Muscle layer of duodenum (tissue), 2 donors: Measurements from ENCODE around the gene DLG1.

Source experiments
- H3K27ac ChIP-seq: one replicate; pipeline ENCODE4 v1.7.0; 2013; ENCODE audit warnings: mild to moderate bottlenecking, low read length
- H3K27me3 ChIP-seq: one replicate; pipeline ENCODE4 v1.7.0; 2013; ENCODE audit warnings: low read depth, mild to moderate bottlenecking, control low read depth, low read length
- H3K36me3 ChIP-seq, 2 donors: one replicate each; pipeline ENCODE4 v1.7.0; 2013; ENCODE audit warnings: low read length in 2 of 2, control low read depth in 1 of 2, mild to moderate bottlenecking in 1 of 2; ENCODE audit not compliant: insufficient read depth in 2 of 2, control insufficient read depth in 1 of 2
- H3K4me1 ChIP-seq, 2 donors: one replicate each; pipeline ENCODE4 v1.7.0; 2013; ENCODE audit warnings: low read length in 2 of 2, mild to moderate bottlenecking in 2 of 2, control low read depth in 1 of 2, moderate library complexity in 1 of 2; ENCODE audit not compliant: insufficient read depth in 2 of 2, control insufficient read depth in 1 of 2
- H3K4me3 ChIP-seq, 2 donors: one replicate each; pipeline ENCODE4 v1.7.0; 2013; ENCODE audit warnings: low read length in 2 of 2, low read depth in 1 of 2, mild to moderate bottlenecking in 1 of 2
- H3K9me3 ChIP-seq, 2 donors: one replicate each; pipeline ENCODE4 v1.7.0; 2013; ENCODE audit warnings: low read length in 2 of 2, control low read depth in 1 of 2, mild to moderate bottlenecking in 1 of 2; ENCODE audit not compliant: control insufficient read depth in 1 of 2
- donor health status: healthy.

The DLG1 gene

GRCh38 chr3:197241173-197241572 lies 57.2 kb downstream of the DLG1 start:
- Histone ChIP-seq H3K36me3 (peaks cover 5 to 13% of the 10 kb centered on the region in 2 donors), H3K27ac (no peak overlapping the region), H3K9me3 (peaks cover 10 to 15% of the 10 kb centered on the region in 2 donors), H3K27me3 (no peaks in the 10 kb centered on the region), H3K4me1 (no peaks in the 10 kb centered on the region), H3K4me3 (no peak overlapping the region)

DNA sequence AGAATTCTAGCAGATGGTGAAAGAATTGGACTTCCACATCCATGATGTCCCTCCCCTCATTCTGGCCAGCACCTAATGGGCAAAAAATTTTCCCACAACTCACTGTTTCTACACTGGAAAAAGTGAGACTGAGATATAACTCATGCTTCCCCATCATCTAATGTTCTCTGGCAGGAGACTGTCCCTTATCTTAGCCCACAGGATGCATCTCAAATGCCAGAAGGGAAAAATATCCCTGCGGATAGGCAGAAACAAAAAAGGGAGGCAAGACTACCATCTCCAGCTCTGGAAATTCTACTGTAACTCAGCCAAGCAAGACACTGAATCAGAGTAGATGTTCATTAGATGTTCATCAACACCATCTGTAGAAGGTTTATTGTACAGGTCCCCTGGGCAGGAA lies 58.6 kb downstream of the DLG1 start:
- H3K4me1 ChIP-seq = no peaks in the 10 kb centered on the region
- peaks cover 5 to 21% of the 10 kb centered on the region in 2 donors for H3K36me3 ChIP-seq
- peaks cover 13 to 15% of the 10 kb centered on the region in 2 donors for H3K9me3 ChIP-seq
- H3K4me3 ChIP-seq = no peak overlapping the region
- no peaks in the 10 kb centered on the region for H3K27me3 ChIP-seq
- H3K27ac ChIP-seq = no peak overlapping the region

GRCh38 chr3:197238842-197239241 lies 59.6 kb downstream of the DLG1 start:
- H3K36me3 ChIP-seq = peaks cover 0 to 13% of the 10 kb centered on the region in 2 donors

GRCh38 chr3:197237897-197238296 lies 60.5 kb downstream of the DLG1 start:
- Histone ChIP-seq H3K4me3 (no peak overlapping the region), H3K27me3 (no peaks in the 10 kb centered on the region), H3K4me1 (no peaks in the 10 kb centered on the region), H3K27ac (no peak overlapping the region), H3K36me3 (peaks cover 0 to 8% of the 10 kb centered on the region in 2 donors), H3K9me3 (peaks cover 10 to 13% of the 10 kb centered on the region in 2 donors)

More at GRCh38 chr3:197238842-197239241, 59.6 kb downstream of the DLG1 start:
- Histone ChIP-seq H3K9me3 (peaks cover 13 to 15% of the 10 kb centered on the region in 2 donors), H3K27ac (no peak overlapping the region), H3K4me3 (no peak overlapping the region), H3K4me1 (no peaks in the 10 kb centered on the region), H3K27me3 (no peaks in the 10 kb centered on the region)

GRCh38 chr3:197236362-197236761 lies 62.0 kb downstream of the DLG1 start:
- peaks cover under 1 to 3% of the 10 kb centered on the region in 2 donors for H3K9me3 ChIP-seq
- no peaks in the 10 kb centered on the region for H3K27me3 ChIP-seq
- no peaks in the 10 kb centered on the region for H3K4me1 ChIP-seq
- H3K36me3 ChIP-seq = peaks cover 0 to 8% of the 10 kb centered on the region in 2 donors
- no peak overlapping the region for H3K4me3 ChIP-seq
- H3K27ac ChIP-seq = no peak overlapping the region

DNA sequence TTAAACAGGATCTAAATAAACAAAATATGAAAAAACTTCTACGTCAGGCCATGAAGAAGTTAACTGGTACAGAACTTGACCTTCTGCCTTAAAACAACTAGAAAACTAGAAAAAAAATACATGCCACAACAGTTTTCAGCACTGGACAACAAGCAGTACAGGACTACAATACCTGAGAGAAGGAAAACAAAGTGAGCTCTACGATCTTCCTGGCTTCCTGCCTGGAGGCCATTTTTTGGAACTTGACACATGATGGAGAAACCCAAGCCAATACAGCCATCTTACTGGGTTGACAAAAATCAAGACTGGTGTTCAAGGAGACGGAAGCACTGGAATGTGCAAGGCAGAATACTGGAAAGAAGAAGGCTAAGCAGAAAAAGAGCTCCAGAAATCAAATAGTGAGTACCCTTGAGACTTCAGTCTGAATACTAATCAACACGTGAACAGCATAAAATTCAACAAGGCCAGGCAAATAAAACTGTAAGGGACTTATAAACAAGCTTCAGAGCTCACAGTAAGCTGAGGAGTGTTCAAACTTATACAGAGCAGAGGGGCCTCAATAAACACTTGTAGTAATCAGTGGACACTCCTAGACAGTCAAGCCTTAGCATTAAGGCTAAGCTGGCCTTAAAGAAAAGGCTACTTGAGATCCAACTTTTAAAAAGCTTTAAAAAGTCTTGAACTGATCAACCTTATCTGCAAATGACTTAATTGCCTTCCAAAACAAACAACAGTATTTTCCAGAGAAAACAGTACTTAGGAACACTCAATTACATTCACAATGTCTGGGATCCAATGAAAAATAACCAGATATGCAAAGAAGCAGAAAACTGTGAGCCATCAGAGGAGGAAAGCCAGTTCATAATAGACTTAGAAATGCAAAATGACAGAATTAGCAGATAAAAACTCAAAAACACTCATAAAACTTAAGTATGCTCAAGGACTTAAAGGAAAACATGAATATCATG lies 63.2 kb downstream of the DLG1 start:
- Histone ChIP-seq H3K27me3 (no peaks in the 10 kb centered on the region), H3K4me3 (no peak overlapping the region), H3K36me3 (peaks cover 0 to 8% of the 10 kb centered on the region in 2 donors), H3K4me1 (no peaks in the 10 kb centered on the region), H3K9me3 (peaks cover 0 to 3% of the 10 kb centered on the region in 2 donors), H3K27ac (no peak overlapping the region)

DNA sequence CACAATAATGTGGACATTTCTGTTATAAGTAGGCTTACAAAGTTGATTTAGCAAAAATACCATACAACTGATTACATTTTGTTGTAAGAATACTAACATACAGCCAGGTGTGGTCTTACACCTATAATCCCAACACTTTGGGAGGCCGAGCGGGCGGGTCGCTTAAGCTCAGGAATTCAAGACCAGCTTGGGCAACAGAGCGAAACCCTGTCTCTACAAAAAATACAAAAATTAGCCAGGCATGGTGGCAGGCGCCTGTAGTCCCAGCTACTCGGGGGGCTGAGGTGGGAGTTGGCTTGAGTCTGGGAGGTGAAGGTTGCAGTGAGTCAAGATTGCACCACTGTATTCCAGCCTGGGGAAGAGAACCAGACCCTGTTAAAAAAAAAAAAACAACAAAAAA lies 67.1 kb downstream of the DLG1 start:
- H3K4me1 ChIP-seq = peaks cover 3 to 5% of the 10 kb centered on the region in 2 donors
- peaks cover 0 to 8% of the 10 kb centered on the region in 2 donors for H3K36me3 ChIP-seq

DNA sequence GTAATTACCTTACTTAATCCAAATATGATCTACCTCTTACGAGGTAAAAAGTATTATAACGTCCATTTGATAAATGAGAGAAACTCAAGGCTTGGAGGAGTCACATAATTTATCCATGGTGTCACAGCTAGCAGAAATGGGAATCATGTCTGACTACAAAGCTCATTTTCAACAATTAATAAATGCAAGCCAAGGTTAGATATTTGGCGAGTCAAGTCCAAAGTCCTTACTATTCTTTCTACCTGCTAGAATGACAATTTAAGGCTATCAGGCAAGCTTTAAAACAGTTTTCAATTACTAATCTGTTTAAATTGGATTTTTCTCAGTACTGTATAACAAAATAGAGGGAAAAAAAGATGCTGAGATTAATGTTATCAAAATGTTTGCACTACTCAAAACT lies 68.6 kb downstream of the DLG1 start:
- Histone ChIP-seq H3K27ac (no peak overlapping the region), H3K4me1 (peaks cover 3 to 5% of the 10 kb centered on the region in 2 donors), H3K9me3 (no peaks in the 10 kb centered on the region), H3K36me3 (no peaks in the 10 kb centered on the region), H3K4me3 (no peak overlapping the region), H3K27me3 (no peaks in the 10 kb centered on the region)

More for the DNA sequence above, 67.1 kb downstream of the DLG1 start:
- no peaks in the 10 kb centered on the region for H3K27me3 ChIP-seq
- no peak overlapping the region for H3K4me3 ChIP-seq
- peaks cover 0 to 3% of the 10 kb centered on the region in 2 donors for H3K9me3 ChIP-seq
- H3K27ac ChIP-seq = no peak overlapping the region

- Histone ChIP-seq H3K27ac (no peak overlapping the region), H3K4me1 (peaks cover 3 to 5% of the 10 kb centered on the region in 2 donors), H3K36me3 (no peaks in the 10 kb centered on the region), H3K9me3 (no peaks in the 10 kb centered on the region), H3K27me3 (no peaks in the 10 kb centered on the region), H3K4me3 (no peak overlapping the region)
Measured at GRCh38 chr3:197229178-197229577, 69.2 kb downstream of the DLG1 start.

- Histone ChIP-seq H3K27ac (no peak overlapping the region), H3K9me3 (no peaks in the 10 kb centered on the region), H3K36me3 (no peaks in the 10 kb centered on the region)
Measured at GRCh38 chr3:197227780-197228574, 70.4 kb downstream of the DLG1 start.

GRCh38 chr3:197226179-197226578 lies 72.2 kb downstream of the DLG1 start:
- H3K36me3 ChIP-seq = no peaks in the 10 kb centered on the region
- no peaks in the 10 kb centered on the region for H3K9me3 ChIP-seq
- peaks cover 3 to 27% of the 10 kb centered on the region in 2 donors for H3K4me1 ChIP-seq
- no peaks in the 10 kb centered on the region for H3K27me3 ChIP-seq
- H3K4me3 ChIP-seq = no peak overlapping the region
- no peak overlapping the region for H3K27ac ChIP-seq

More at GRCh38 chr3:197227780-197228574, 70.4 kb downstream of the DLG1 start:
- peaks cover 3 to 9% of the 10 kb centered on the region in 2 donors for H3K4me1 ChIP-seq
- no peaks in the 10 kb centered on the region for H3K27me3 ChIP-seq
- H3K4me3 ChIP-seq = no peak overlapping the region
